ENCODE results near the gene TMEM11.

DNA sequence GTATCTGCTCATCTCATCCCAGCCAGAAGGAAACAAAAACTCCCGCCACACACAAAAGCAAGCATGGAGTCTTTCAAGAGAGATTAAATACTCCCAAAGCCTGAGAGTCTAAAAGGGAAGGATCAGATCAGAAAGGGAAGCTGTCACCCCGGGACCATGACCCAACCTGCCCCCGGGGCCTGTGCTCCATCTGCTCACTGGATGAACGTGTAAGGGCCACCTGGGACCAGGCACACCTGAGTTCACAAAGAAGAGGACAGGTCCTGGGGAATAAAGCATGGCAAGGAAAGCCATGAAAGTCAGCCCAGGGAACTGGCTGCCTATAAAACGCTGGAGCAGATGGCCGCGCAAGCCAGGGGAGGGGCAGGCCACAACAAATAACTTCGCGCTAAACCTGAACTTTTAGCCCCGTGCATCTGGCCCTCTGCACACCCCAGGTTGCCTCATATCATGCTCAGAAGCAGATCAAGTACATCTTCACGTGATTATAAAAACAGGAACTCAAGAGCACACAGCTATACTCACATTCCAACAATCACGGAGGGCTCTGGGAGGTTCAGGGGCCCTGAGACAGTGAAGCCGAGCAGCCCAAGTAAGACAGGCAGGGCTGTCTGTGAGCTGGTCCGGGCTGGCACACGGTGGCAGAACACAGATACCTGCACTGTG, 3.4 kb downstream of the TMEM11 start:
- TF ChIP-seq, protein P1, sequence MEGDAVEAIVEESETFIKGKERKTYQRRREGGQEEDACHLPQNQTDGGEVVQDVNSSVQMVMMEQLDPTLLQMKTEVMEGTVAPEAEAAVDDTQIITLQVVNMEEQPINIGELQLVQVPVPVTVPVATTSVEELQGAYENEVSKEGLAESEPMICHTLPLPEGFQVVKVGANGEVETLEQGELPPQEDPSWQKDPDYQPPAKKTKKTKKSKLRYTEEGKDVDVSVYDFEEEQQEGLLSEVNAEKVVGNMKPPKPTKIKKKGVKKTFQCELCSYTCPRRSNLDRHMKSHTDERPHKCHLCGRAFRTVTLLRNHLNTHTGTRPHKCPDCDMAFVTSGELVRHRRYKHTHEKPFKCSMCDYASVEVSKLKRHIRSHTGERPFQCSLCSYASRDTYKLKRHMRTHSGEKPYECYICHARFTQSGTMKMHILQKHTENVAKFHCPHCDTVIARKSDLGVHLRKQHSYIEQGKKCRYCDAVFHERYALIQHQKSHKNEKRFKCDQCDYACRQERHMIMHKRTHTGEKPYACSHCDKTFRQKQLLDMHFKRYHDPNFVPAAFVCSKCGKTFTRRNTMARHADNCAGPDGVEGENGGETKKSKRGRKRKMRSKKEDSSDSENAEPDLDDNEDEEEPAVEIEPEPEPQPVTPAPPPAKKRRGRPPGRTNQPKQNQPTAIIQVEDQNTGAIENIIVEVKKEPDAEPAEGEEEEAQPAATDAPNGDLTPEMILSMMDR (conservative IDR thresholded peaks at IDR 0.05; ENCODE audit: low read length): no peak
- no peak for TF ChIP-seq EZH2phosphoT487 (IDR thresholded peaks at IDR 0.05; ENCODE audit: borderline replicate concordance, low read depth, low read length)
